Measurements from ENCODE around the gene MAP3K21.

DNA sequence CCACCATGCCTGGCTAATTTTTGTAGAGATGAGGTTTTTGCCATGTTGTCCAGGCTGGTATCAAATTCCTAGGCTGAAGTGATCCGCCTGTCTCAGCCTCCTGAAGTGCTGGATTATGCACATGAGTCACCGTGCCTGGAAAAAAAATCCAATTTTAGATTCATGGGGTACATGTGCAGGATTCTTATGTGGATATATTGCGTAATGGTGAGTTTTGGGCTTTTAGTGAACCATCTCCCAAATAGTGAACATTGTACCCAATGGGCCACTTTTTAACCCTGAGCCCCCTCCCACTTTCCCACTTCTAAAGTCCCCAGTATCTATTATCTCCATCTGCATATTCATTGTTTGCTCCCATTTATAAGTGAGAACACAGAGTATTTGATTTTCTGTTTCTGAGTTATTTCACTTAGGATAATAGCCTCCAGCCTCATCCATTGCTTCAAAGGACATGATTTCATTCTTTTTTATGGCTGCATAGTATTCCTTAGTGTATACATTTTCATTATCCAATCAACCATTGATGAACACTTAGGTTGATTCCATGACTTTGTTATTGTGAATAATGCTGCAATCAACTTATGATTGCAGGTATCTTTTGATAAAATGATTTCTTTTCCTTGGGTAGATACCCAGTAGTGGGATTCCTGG is 104.4 kb downstream of the MAP3K21 start:
- TF ChIP-seq, protein P1, sequence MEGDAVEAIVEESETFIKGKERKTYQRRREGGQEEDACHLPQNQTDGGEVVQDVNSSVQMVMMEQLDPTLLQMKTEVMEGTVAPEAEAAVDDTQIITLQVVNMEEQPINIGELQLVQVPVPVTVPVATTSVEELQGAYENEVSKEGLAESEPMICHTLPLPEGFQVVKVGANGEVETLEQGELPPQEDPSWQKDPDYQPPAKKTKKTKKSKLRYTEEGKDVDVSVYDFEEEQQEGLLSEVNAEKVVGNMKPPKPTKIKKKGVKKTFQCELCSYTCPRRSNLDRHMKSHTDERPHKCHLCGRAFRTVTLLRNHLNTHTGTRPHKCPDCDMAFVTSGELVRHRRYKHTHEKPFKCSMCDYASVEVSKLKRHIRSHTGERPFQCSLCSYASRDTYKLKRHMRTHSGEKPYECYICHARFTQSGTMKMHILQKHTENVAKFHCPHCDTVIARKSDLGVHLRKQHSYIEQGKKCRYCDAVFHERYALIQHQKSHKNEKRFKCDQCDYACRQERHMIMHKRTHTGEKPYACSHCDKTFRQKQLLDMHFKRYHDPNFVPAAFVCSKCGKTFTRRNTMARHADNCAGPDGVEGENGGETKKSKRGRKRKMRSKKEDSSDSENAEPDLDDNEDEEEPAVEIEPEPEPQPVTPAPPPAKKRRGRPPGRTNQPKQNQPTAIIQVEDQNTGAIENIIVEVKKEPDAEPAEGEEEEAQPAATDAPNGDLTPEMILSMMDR (IDR thresholded peaks at IDR 0.05 in 4 of 5, conservative IDR thresholded peaks at IDR 0.05 in 1 of 5) = no peak
- no peak for TF ChIP-seq POLR2A (IDR thresholded peaks at IDR 0.05)

All from gastrocnemius medialis (tissue), 4 donors.